Stimulated activated CD4-positive, alpha-beta T cell treated with anti-CD3 and anti-CD28 coated beads, Interleukin-1b, Interleukin-23, amount 100 ng/mL, for 24 hours (primary cell): ENCODE measurements around the gene BTD.

ENCODE experiments used
- DNase-seq, 4 experiments: peaks; one replicate each; pipeline ENCODE4 v3.0.0-alpha.2; 2020; ENCODE audit warnings: low read depth in 4 of 4, low spot score in 1 of 4

The BTD gene, protein sequence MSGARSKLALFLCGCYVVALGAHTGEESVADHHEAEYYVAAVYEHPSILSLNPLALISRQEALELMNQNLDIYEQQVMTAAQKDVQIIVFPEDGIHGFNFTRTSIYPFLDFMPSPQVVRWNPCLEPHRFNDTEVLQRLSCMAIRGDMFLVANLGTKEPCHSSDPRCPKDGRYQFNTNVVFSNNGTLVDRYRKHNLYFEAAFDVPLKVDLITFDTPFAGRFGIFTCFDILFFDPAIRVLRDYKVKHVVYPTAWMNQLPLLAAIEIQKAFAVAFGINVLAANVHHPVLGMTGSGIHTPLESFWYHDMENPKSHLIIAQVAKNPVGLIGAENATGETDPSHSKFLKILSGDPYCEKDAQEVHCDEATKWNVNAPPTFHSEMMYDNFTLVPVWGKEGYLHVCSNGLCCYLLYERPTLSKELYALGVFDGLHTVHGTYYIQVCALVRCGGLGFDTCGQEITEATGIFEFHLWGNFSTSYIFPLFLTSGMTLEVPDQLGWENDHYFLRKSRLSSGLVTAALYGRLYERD

DNA sequence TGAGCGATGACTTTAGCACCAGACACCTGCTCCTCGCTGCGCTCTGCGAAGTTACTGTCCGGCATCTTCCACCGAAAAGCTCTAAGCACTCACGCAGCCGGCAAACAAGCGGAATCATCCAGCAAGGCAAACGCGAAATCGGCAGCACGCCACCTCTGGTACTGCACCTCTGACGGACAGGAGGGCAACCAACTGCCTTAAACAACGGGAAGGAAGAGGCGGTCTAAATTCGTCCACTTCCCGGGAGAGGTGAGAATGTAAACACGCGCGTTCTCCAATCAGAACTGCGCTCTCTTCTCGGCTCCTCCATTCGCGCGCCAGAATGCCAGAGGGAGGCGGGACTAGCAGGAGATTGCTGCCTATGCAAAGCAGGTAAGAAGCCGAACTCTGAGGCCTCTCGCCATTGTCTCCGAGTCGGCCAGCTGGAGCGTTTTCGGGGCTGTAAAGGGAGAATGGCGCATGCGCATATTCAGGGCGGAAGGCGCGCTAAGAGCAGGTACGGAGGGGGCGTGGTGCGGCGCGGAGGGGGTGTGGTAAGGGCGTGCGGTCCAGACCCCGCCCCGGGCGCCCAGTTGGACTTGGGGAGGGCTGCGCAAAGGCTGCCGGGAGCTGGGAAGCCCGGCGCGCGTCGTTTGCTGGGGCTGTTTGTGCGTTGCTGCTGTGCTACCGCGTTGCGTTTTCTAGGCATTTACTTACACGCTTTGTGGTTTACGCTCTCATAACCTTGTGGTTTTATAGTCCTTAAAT lies at the start of gene BTD, which contains the start of gene HACL1:
Gene BTD, plus strand, starts transcription at position 347 of the 747 bp plus-strand sequence. CDS start 33,695 bp downstream, outside the sequence.
Gene HACL1, minus strand, starts transcription at position 171 of the 747 bp plus-strand sequence. Its CDS starts 106 bp downstream, at position 65.
- DNase-seq = peak; percentile 97 to 99 (median 98)

DNA sequence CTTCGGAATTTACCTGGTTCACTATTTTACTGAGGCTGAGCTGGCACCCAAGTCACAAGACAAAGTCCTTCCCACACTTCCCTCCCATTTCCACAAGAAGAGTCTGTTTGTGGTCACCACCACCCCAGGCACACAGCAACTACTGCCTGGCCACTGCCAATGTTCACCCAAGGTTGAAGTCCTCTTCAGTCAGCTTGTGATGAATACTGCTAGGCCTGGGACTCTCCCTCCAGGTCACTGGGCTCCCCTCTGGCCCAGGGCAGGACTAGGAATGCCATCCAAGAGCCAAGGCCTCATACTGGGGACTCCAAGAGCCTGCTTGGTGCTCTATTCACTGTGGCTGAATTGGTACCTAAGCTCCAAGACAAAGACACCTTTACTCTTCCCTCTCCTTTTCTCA lies 49.6 kb upstream of the BTD start:
- DNase-seq = no peak

DNA sequence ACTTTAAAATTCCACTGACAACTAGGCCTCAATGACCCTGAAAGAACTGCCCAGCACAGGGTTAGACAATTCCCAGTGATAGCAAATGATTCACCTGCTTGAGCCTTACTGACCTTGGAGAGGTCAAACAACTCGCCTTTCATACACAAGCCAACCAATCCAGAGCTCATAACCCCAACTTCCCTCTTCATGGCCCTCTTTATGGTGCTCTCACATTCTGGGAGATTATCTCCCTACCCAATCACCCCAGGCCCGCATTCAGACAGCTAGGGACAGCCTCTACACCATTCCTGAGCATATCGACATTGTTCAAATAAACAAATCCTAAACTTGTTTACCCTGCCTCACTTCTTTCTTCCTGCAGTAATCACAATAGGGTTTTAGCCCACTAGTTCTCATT lies 47.8 kb upstream of the BTD start:
- DNase-seq = no peak

DNA sequence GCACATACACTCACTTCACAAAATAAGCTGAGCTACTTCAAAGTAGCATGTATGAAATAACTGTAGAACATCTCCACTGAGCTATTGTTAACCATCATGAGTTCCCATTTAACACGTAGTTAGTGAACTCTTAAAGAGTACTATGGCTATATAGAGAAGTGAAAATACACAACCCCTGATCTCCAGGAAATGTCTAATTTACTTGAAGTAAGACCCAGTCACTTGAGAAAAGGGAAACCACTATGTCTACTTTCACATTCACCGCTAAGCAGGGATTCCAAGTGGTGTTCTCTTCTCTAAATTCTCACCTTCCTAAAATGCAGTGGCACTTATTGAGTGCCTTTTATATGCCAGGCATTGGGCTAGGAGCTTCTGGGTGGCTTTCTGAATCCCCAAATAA lies 45.0 kb upstream of the BTD start:
- no peak for DNase-seq

DNA sequence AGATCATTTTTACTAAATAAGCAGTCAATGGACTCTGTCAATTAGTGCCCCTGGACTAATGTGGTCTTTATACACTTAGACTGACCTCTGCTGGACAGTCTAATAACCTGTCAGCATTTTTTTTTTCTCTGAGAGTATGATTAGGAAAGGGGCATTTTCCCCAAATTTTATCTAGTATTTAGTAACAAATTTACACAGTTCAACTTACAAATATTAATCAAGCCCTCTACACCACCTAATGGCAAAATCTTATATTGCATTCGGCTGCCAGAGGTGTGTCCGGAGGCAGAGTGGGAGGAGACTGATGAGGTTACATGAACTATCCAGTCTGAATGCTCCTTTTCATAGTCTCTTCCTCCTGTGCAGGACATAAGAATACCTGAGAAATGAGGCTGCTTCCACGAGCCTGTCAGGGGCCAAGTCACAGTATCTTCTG lies 44.0 kb upstream of the BTD start:
- peak in 2 of 4 experiments; percentile 11 to 26 for DNase-seq

DNA sequence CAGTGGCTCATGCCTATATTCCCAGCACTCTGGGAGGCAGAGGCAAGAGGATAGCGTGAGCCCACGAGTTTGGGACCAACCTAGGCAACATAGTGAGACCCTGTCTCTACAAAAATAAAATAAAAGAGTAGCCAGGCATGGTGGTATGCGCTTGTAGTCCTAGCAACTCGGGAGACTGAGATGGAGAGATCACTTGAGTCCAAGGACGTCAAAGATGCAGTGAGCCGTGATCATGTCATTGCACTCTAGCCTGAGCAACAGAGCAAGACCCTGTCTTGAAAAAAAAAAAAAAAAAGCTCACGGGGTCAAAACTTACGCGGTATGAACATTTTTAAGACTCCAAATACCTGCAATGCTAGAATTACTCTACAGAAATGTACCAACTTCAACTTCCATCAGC lies 43.0 kb upstream of the BTD start:
- no peak for DNase-seq

DNA sequence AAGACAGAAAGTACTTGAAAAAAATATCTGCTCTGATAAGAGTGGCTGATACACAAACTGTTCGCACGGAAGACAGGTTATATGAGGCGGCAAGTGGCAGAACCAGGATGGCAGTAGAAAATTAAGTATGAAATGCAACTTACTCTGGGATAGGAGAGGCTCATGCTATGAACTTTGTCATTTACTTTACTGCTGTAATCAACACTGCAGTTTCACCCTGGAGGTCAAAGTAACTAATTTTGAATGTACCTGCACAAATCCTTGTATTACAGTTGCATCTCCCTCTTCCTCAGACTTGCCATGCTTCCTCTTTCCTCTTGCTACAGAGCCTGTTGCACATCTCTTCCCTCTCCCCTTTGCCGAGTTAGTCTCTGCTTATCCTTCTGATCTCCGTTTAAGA lies 39.0 kb upstream of the BTD start:
- DNase-seq = no peak

DNA sequence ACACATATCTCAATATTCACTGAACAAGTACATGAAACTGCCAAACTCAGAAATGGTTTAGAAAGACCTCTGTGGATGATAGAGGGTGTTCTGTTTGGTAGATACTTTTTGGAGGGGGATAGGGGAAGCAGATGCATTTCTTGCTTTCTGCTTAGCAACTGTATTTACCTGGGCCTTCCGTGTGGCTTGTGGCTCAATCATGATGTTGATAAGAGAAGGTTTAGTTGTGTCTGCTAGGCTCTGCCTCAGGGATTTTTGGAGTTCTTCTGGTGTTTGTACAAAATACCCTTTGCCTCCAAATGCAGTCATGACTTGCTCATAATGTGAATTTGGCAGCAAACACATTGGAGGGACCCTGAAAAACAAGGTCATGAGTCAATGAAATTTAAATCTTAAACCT lies 38.4 kb upstream of the BTD start:
- DNase-seq = no peak

DNA sequence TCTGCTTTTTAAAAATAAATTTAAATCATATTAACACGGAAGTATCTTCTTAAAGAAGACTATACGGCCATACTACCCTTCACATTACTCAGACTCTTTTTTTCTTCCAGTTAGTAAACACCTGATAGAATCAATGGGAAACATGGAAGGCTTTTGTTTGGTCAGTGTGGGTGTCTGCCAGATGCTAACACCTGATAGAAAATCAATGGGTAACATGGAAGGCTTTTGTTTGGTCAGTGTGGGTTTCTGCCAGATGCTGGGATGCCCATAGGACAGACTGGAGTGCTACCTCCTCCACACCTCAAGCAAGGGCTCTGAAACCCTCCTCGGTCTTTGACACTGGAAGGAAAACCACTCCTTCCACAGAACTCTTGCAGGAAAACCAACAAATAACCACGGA lies 29.4 kb upstream of the BTD start:
- DNase-seq = no peak

DNA sequence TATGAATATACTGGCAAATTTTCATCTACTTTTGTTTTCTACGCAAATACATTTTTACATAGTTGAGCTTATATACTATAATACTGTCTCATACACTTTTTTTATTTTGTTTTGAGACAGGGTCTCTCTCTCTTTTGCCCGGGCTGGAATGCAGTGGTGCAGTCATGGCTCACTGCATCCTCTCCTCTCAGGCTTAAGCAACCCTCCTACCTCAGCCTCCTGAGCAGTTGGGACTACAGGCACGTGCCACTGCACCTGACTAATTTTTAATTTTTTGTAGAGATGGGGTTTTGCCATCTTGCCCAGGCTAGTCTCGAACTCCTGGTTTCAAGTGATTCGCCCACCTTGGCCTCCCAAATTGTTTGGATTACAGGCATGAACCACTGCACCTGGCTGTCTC lies 26.1 kb upstream of the BTD start:
- no peak for DNase-seq

DNA sequence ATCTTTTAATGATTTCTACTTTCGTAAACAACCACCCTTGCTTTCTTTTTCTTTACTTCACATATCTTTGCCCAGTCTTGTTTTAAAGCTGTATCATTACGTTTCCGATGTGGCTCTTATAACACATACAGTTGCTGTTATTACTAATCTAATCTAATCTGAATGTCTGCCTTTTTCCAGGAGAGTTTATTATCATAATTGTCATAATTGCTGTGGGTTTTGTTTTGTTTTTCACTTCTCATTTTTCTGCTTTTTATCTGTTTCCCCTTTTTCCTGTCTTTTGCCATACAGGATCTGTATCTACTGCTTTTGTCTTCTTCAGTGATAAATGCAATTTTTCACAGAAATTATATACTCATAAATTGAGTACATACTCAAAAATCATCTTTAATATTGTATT lies 25.1 kb upstream of the BTD start:
- DNase-seq = no peak

DNA sequence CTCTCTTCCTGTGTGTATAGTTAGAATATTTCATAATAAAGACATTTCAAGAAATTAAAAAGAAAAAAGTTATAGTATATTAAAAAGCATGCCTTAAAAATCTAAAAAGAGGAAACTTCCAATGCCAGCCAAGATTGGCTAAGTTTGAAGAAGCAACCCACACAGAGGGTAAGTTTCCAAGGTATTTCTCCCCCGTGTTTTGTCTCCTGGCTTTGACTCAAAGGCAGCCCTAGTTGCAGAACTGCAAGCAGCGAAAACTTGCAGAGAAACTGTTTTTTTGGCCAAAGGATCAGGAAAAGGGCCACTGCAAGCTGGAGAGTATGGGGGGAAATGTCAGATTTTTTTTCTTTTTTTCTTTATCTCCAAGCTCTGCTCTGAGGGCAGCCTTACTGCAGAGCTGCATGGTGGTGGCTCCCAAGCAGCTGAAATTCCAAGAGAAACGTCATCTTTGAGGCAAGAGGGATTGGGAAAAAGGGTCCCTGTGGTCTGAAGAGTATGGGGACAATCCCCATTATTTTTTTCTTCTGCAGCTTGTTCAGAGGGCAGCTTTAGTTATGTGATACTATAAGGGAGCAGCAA lies 23.2 kb upstream of the BTD start:
- no peak for DNase-seq

DNA sequence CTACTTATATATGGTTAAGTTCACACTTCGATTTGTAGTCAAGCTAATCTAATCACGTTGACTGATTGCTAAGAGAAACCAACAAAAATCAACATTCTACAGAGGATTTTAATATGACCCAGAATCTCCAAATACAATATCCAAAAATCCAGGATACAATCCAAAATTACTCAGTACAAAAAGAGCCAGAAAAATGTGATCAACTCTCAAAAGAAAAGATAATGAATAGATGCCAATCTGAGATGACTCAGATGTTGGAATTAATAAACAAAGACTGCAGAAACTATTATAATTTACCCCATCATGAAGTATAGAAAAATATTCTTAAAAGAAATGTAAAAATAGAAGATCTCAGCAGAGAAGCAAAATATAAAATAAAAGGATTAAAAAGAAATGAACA lies 22.5 kb upstream of the BTD start:
- no peak for DNase-seq

DNA sequence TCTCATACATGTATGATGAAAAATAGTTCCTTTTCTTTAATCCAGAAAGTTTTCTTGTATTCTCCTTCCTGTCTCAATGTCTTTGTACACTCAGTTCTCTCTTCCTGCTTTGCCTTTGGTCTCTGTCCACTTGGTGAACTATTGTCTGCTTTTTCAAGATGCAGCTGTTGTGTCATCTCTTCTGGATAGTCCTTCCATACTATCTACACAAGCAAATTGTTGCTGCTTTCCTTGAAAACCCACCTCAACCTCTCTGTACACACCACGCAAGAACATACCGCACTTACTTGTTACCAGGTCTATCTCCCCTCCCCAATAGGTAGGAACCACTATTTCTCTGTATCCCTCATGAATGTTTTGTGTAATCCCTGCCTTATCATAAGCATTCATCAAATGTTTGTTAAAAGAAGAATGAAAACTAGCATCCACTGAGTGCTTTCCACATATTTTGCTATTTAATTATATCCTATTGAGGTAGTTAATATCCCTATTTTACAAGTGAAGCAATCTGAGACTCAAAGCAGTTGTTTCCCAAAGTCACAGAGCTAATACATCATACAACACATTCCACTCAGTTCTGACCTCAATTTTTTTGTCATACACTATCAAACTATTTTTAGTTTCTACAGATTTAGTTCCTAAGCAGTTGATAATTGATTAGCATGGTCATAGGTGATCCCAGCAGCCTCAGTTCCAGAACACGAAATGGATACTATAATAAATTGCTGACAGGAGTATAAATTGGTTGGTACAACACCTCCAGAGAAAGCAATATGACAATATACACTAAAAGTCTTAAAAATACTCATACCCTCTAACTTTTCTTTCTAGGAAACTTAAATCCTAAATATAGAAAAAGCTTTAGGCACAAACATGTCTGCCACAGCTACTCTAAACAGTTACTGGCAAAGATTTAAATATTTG lies 19.8 kb upstream of the BTD start:
- no peak for DNase-seq

DNA sequence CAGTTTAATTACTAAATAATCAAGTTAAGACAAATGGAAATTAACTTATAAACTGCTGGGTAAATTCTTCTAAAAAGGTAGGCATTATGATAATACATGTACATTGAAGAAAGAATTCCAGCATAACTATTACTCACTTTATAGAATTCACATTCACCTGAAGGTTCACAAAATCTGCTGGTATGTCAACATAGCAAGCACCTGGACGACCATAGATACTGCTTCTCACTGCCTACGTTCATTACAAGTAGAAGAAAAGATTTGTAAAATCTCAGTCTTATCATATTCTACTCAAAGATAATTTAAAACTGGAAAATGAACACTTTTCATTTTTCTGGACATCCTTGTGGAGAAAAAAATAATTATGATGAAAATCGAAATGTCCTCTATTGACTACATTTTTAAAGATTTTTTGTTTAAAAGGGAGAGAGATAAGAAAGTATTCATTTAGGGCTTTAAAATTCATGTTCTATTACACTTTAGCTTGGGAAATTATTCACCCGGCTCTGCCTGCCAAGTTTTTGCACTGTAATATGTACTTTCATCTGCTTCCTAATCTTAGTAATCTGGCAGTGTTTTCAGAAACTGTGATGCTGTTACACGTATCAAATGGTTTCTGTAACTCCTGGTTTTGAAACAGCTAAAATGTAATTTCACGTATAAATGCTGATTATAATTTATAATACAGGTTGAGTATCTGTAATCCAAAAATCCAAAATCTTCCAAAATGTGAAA lies 16.3 kb upstream of the BTD start:
- no peak for DNase-seq

DNA sequence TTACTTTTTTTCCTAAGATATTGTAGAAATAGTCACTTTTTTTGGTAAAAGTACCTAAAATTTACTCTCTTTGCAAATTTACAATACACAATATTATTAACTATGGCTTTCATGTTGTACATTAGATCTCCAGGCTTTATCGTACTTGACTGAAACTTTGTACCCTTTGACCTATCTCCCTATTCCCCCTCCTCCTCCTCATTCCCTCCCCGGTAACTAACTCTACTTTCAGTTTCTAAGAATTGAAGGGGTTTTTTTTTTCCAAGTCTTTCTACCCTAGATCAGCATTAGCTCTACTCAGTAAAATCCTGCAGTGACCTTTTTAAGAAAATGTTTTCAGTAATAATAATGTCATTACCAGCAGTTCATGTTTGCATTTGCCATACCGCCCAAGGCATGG lies 10.3 kb upstream of the BTD start:
- DNase-seq = no peak

DNA sequence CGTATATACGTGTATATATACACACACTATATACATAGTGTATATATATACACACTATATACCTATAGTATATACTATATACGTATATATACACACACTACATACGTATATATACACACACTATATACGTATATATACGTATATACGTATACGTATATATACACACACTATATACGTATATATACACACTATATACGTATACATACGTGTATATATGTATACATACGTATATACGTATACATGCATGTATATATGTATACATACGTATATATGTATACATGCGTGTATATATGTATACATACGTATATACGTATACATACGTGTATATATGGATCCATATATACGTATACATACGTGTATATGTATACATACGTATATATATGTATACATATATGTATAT lies 9.6 kb upstream of the BTD start:
- DNase-seq = no peak

DNA sequence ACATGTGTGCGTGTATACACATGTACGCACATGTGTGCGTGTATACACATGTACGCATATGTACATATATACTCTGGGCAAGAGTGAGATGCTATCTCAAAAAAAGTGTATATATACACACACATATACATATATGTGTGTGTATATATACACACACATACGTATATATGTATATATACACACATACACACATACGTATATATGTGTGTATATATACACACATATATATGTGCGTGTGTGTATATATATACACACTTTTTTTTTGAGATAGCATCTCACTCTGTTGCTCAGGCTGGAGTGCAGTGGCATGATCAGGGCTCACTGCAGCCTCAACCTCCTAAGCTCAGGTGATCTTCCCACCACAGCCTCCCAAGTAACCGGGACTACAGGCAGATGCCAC lies 8.6 kb upstream of the BTD start:
- DNase-seq = no peak

DNA sequence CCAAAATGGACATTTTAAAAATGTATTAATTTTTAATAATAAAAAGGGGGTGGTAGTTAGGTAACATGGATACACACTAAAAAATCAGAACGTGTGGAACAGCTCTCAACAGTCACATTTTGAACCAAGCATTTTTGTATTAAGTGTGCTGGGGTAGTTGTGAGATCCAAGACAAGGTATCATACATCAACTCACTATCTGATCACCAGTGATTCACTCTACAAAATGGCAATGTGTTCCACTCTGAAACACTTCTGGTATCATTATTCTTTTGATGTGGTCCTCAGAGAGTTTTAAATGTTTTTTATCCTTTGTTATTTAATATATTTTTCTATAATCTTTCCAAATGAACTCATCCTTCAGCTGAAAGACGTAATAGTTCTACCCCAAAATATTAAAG lies 5.6 kb upstream of the BTD start:
- no peak for DNase-seq

DNA sequence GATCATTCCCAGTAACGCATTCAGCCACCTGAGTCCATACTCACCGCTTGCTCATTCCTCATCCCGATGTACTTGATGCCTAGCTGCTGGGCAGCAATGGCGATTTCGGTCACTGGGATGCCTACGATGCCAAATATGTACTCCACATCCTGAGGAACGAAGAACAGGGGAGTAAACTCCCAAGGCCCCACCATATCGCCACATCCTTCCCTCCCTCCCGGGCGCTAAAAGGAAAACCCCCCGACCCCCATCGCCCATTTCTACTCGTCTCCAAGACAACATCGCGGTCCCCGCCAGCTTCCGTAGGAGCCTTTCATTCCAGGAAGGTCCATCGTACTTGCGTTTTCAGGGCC lies 523 bp upstream of the BTD start:
- DNase-seq = no peak
